ENCODE measurements around the gene CD74. TPM values are rescaled to one million over a fixed set of nuclear protein-coding genes. Genes with fewer than 3 reads are reported as not detected.
A peak's percentile ranks its signal among the peaks of the same experiment; 100 is the strongest.
"Not testable (repeated sequence)": the region's sequence is repeated elsewhere in the genome, so short reads cannot be mapped to it uniquely, and the experiment has no call there.

Gene CD74
- total RNA-seq, 2 donors from 2014 or later: 255 to 433 TPM

DNA sequence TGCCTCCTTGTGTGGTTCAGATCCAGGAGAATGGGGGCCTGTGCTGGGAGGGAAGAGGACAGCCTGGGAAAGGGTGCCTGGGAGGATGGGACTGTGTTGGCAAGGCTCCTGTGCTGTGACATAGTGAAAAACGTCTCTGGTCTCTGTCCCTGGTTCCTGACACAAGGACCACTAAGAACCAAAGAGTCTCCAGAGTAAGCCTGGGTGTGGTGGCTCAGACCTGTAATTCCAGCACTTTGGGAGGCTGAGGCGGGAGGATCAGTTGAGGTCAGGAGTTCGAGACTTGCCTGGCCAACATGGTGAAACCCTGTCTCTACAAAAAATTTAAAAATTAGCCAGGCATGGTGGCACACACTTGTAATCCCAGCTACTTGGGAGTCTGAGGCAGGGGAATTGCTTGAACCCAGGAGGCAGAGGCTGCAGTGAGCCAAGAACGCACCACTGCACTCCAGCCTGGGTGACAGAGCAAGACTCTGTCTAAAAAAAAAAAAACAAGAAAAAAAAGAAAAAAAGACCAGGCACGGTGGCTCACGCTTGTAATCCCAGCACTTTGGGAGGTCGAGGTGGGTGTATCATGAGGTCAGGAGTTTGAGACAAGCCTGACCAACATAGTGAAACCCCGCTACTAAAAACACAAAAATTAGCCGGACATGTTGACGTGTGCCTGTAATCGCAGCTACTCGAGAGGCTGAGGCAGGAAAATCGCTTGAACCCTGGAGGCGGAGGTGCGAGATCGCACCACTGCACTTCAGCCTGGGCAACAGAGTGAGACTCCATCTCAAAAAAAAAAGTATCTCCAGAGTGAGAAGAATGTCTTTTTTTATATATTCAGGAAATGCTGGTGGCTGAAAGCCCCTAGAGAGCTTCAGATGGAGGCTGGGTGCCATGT lies 1.4 kb upstream of the CD74 start:
- not testable (repeated sequence) for DNase-seq

GRCh38 chr5:150413176-150413901 lies 629 bp upstream of the CD74 start:
- no peak for DNase-seq
- no peak for ATAC-seq
- intact Hi-C loops (cut with DNase I): no loop called here

More for the DNA sequence above, 1.4 kb upstream of the CD74 start:
- intact Hi-C loops (cut with DNase I); ATAC-seq: not testable (repeated sequence)

DNA sequence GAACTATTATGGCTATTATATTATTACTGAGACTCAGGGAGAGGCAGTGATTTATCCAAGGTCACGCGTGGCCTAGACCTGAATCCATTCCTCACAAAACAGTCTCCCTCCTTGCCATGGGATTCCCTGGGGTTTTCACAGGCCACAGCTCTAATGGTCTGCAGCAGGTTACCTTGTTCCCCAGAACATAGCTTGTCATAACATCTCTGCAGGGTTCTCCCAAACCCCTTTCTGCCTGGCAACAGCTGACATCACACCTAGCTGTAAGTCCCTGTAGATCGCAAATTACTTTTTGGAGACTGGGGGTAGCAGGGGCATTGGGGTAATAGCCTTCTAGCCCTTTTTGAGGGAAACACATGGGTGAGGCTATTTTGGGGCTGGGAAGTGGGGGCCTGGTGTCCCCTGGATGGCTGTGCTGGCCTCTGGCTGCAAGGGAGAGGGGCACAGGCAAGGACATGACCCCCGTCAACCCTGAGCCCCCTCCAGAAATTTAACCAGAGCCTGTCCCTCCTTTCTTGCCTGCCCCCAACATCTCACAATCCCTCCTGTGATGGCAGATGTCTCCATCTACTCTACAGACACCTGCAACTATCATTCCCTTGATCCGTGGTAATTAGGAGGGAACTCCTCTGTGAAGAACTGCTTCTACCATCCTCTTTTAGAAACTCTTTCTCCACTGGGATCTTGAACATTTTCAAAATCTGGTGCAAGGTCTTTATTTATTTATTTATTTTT lies 1.3 kb downstream of the CD74 start:
- ATAC-seq: peak in 1 of 2 donors; percentile 15
- peak; percentile 74 for DNase-seq
- intact Hi-C loops (cut with DNase I): no loop called here

DNA sequence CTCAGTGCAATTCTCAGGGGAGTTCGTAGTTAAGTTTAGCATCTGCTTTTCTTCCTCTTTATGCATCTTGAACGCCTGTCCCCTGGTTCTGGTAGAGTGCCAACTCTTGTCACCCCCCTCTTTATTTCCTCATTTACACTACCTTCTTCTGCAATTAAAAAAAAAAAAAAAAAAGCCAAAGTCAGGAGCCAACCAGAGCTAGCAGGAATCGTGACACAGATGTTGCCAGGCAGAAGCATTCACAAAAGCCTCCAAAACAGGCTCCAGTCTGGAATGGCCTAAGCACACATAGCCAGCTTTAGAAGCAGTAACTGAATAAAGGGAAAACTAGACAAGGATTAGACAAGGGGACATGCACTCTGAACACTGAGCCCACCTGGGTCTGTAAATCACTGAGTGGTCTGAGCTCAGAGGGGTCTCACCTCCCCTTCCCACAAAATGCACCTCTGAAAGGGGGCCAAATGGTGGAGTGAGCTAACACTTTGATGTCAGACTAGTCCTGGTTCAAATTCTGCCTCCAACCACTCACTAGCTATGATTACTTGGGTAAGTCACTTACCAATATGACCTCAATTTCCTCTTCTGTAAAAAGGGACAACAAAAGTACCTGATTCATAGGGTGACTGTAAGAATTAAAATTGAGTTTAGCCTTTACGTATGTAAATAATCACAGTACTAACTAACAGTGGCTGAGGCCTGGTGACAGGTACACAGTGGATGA lies 2.0 kb downstream of the CD74 start:
- intact Hi-C loops (cut with DNase I): no loop called here
- ATAC-seq (peak; percentile 76 to 80), DNase-seq (peak; percentile 74)

GRCh38 chr5:150409638-150410523 lies 2.8 kb downstream of the CD74 start:
- peak; percentile 86 to 90 for ATAC-seq
- intact Hi-C loops (cut with DNase I): no loop called here
- peak; percentile 79 for DNase-seq

DNA sequence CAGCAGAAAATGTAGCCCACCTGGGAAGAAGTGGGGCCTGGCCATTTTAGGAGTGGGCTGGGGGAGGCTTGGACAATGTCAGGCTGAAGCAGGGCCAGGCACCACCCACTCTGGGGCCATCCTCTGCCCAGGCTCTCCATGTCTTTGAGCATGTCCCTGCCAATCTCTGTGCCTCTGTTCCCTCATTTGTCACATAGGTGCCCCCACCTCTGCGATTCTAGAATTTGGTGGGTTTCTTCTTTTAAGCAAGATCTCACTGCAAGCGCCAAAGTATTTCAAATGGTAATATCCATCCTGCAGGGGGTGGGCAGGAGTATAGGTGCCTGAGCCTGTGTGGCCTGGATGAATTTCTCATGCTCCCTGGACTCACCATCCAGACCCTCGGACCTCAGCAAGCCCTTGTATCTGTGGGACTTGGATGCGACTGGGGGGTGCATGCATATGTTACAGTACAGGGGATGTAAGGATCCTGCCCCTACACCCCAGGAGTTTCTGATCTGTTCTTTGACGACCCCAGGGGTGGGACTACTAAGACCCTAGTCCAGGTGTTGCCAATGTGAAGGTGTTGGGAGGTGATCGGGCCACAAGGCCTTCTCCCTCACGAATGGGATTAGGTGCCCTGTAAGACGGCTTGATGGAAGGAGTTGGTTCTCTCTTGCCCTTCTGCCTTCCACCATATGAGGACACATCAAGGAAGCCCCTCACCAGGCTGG lies 4.3 kb downstream of the CD74 start:
- DNase-seq (no peak), ATAC-seq (no peak)
- intact Hi-C loops (cut with DNase I): no loop called here

DNA sequence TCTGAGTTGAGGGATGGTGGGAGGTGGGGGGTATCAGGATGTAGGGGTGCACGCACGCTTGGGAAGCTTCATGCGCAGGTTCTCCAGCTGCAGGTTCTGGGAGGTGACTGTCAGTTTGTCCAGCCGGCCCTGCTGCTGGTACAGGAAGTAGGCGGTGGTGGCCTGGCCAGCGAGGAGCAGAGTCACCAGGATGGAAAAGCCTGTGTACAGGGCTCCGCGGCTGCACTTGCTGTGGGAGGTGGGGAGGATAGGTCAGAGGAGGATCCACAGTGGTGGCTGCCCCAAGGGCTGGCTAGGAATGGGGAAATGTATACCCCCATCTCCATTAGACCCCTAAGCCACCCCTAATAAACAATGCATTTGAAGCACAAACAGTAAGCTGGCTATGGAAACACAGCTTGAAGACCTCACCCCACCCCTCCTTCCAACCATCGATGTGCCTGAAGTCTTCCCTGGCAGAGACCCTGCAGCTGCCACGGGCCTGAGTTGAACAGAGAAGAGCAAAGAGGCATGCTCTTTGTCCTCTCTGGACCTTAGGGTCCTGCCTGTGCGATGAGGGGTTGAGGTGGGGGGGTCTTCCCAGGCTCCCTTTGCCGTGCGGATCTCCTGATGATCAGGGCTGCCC lies 5.5 kb downstream of the CD74 start:
- no peak for DNase-seq
- ATAC-seq: no peak
- intact Hi-C loops (cut with DNase I): no loop called here

DNA sequence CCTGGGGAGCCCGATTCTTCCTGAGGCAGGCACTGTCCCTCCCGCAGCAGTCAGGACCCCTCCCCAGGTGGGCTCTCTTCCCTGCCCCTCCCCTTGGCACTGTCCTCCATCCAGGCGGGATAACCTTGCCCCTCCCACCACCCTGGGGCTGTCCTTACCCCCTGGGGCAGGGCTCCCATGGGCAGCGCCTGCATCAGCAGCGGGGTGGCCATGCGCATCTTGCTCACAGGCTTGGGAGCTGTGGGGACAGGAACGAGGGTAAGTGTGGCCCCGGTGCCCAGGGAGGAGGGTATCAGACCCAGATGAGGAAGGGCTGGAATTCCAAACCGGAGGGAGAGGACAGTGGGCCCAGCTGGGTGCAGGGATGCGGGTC lies 6.0 kb downstream of the CD74 start:
- DNase-seq (no peak), ATAC-seq (no peak)
- intact Hi-C loops (cut with DNase I): no loop called here

- ATAC-seq (no peak), DNase-seq (no peak)
- intact Hi-C loops (cut with DNase I): no loop called here
These were observed 6.5 kb downstream of the CD74 start for GRCh38 chr5:150406103-150406722.

- intact Hi-C loops (cut with DNase I): no loop called here
- no peak for ATAC-seq
- no peak for DNase-seq
These were observed 7.5 kb downstream of the CD74 start for GRCh38 chr5:150404941-150405816.

DNA sequence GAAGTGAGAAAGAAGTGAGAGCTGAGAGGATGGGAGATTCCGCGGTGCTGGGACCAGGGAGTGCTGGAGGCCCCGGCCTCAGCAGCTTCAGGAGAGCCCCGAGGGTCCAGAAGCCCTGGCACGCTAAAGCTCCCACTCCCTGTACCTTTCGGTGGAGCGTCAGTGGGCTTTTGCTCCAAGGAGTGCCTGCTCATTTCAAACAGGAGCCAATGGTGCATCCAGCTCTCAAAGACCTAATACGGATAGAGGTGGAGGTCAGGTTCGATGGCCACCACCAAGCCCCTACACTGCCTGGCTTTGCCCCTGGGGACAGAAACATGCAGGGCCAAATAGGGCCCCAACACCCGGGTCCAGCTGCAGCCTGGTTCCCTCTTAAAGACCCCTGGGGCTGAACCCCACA lies 8.2 kb downstream of the CD74 start:
- intact Hi-C loops (cut with DNase I): no loop called here
- no peak for ATAC-seq

GRCh38 chr5:150404121-150404520 lies 8.6 kb downstream of the CD74 start:
- no peak for ATAC-seq
- intact Hi-C loops (cut with DNase I): no loop called here
- DNase-seq: no peak

More for the DNA sequence above, 8.2 kb downstream of the CD74 start:
- DNase-seq: no peak

DNA sequence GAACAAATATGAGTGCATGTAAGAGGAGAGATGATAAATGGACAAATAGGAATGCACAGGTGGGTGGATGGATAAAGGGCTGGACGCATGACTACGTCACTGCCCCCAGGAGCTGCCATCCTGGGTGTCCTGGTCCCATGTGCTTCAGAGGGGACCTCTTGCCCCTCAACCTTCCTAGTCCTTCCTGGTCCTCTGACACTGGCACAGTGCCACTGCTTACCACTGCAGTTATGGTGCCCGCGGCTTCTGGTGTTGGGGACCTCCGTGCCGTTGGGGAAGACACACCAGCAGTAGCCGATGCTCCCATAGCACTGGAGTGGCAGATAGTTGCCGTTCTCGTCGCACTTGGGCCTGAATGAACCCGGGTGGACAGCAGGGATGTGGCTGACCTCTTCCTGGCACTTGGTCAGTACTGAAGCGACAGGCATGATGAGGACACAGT lies 9.8 kb downstream of the CD74 start:
- intact Hi-C loops (cut with DNase I): no loop called here
- ATAC-seq (no peak), DNase-seq (no peak)

DNA sequence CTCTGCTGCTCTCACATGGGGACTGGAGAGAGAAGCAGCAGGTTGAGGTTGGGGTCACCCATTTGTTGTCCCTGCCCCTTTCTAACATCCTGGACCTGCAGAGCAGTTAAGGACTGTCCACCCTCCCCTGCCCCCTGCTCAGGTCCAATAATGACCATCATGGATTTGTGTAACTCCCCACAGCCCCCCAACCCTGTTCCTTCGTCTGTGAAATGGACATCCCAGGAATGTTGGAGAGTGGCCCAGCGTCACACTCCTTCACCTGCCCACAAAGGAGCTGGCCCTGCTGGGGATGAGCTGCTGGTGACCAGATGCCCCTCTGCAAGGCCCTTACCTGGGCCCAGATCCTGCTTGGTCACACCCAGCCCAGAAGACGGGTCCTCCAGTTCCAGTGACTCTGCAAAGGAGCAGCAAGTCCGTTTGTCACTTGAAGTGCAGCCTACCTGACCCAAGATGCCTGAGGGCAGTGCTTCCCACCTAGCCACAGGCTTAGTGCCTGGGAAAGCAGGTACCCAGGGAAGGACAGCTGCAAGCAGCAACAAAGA lies 10.4 kb downstream of the CD74 start:
- DNase-seq (no peak), ATAC-seq (no peak)
- intact Hi-C loops (cut with DNase I): no loop called here

All from left cardiac atrium (tissue), 4 donors.